ENCODE data around the gene SLC4A3.
"Not testable (repeated sequence)": the region's sequence is repeated elsewhere in the genome, so short reads cannot be mapped to it uniquely, and the experiment has no call there.

SLC4A3 gene

GRCh38 chr2:219675221-219675620 lies 47.8 kb downstream of the SLC4A3 start:
- no peaks in the 10 kb centered on the region for H3K9me3 ChIP-seq (ENCODE audit: low read length)
- H3K4me3 ChIP-seq (ENCODE audit: low read length) = no peak overlapping the region
- peaks cover 13% of the 10 kb centered on the region for H3K4me1 ChIP-seq (ENCODE audit: insufficient read depth, low read length)
- no peak overlapping the region for H2AFZ ChIP-seq (ENCODE audit: low read depth, low read length)
- peaks cover 3% of the 10 kb centered on the region for H3K27me3 ChIP-seq (ENCODE audit: insufficient read depth, low read length)
- no peaks in the 10 kb centered on the region for H3K36me3 ChIP-seq (ENCODE audit: insufficient read depth, low read length)

- Histone ChIP-seq H3K36me3 (ENCODE audit: insufficient read depth, low read length) (no peaks in the 10 kb centered on the region), H3K4me1 (ENCODE audit: insufficient read depth, low read length) (peaks cover under 1% of the 10 kb centered on the region), H3K9me3 (ENCODE audit: low read length) (no peaks in the 10 kb centered on the region), H2AFZ (ENCODE audit: low read depth, low read length) (no peak overlapping the region), H3K4me3 (ENCODE audit: low read length) (no peak overlapping the region), H3K27me3 (ENCODE audit: insufficient read depth, low read length) (peaks cover 3% of the 10 kb centered on the region)
Measured at GRCh38 chr2:219676586-219676985, 49.2 kb downstream of the SLC4A3 start.

GRCh38 chr2:219679041-219679440 lies 51.6 kb downstream of the SLC4A3 start:
- Histone ChIP-seq H3K9me3 (ENCODE audit: low read length) (no peaks in the 10 kb centered on the region), H2AFZ (ENCODE audit: low read depth, low read length) (no peak overlapping the region), H3K4me1 (ENCODE audit: insufficient read depth, low read length) (no peaks in the 10 kb centered on the region), H3K36me3 (ENCODE audit: insufficient read depth, low read length) (no peaks in the 10 kb centered on the region), H3K4me3 (ENCODE audit: low read length) (no peak overlapping the region), H3K27me3 (ENCODE audit: insufficient read depth, low read length) (peaks cover 3% of the 10 kb centered on the region)

DNA sequence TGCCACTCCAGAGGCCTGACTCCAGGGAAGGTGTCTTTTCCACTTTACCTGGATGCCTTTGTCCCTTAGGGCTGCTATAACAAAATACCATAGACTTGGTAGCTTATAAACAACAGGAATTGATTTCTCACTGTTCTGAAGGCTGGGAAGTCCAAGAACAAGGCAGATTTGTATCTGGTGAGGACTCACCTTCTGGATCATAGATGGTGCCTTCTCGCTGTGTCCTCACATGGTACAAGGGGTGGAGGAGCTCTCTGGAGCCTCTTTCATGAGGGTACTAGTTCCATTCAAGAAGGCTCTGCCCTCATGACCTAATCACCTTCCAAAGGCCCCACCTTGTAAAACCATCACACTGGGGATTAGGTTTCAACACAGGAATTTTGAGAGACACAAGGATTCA lies 52.1 kb downstream of the SLC4A3 start:
- H3K36me3 ChIP-seq (ENCODE audit: insufficient read depth, low read length) = no peaks in the 10 kb centered on the region
- H3K27me3 ChIP-seq (ENCODE audit: insufficient read depth, low read length) = peaks cover 3% of the 10 kb centered on the region
- H3K9me3 ChIP-seq (ENCODE audit: low read length) = no peaks in the 10 kb centered on the region
- H3K4me3 ChIP-seq (ENCODE audit: low read length) = no peak overlapping the region
- H2AFZ ChIP-seq (ENCODE audit: low read depth, low read length) = no peak overlapping the region
- no peaks in the 10 kb centered on the region for H3K4me1 ChIP-seq (ENCODE audit: insufficient read depth, low read length)

DNA sequence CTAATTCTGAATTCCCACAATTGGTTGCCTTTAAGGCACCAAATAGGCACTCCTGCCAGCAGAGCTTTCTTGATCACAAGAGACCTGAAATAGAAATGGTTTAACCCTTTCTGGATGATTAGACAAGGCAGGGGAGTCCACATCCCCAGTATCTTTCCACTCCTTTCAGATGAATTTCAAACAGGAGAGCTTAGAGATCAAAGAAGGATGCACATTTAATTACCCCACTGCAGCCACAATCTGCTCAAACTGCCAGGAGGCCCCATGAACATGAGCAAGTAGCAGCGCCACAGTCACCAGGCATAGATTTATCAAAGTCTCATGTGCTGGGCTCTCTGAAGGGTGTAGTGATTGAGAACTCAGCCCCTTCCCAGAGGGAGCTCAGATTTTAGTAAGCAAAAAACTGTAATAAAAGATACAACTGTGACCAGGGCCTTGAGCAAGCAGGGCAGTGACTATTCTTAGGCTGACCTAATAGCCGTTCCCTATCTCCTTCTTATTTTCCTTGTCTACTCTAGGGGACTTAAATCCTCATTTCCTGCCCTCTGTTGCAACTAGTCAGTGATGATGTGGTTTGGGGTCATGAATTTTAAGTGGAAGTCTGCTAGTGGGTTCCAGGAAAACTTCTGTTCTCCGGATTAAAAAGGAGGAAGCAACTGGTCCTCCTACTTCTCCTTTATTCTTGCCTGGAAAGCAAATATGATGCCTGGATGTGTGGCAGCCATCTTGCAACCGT lies 53.7 kb downstream of the SLC4A3 start:
- Histone ChIP-seq H3K4me3 (ENCODE audit: low read length) (no peak overlapping the region), H3K9me3 (ENCODE audit: low read length) (peaks cover 2% of the 10 kb centered on the region), H3K36me3 (ENCODE audit: insufficient read depth, low read length) (no peaks in the 10 kb centered on the region), H3K4me1 (ENCODE audit: insufficient read depth, low read length) (no peaks in the 10 kb centered on the region), H2AFZ (ENCODE audit: low read depth, low read length) (no peak overlapping the region), H3K27me3 (ENCODE audit: insufficient read depth, low read length) (no peaks in the 10 kb centered on the region)

GRCh38 chr2:219681694-219682300 lies 54.4 kb downstream of the SLC4A3 start:
- Histone ChIP-seq H2AFZ (ENCODE audit: low read depth, low read length) (no peak overlapping the region), H3K36me3 (ENCODE audit: insufficient read depth, low read length) (no peaks in the 10 kb centered on the region), H3K4me3 (ENCODE audit: low read length) (no peak overlapping the region), H3K4me1 (ENCODE audit: insufficient read depth, low read length) (peaks cover 4% of the 10 kb centered on the region), H3K27me3 (ENCODE audit: insufficient read depth, low read length) (no peaks in the 10 kb centered on the region), H3K9me3 (ENCODE audit: low read length) (peaks cover 2% of the 10 kb centered on the region)

DNA sequence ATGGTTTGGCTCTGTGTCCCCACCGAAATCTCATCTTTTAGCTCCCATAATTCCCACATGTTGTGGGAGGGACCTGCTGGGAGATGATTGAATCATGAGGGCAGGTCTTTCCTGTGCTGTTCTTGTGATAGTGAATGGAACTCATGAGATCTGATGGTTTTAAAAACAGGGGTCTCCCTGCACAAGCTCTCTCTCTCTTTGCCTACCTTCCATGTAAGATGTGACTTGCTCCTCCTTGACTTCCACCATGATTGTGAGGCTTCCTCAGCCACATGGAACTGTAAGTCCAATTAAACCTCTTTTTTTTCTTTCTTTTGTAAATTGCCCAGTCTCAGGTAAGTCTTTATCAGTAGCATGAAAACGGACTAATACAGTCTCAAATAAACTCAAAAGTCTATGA lies 56.0 kb downstream of the SLC4A3 start:
- not testable (repeated sequence) for H3K27me3 ChIP-seq (ENCODE audit: insufficient read depth, low read length); H3K4me1 ChIP-seq (ENCODE audit: insufficient read depth, low read length); H3K9me3 ChIP-seq (ENCODE audit: low read length); H2AFZ ChIP-seq (ENCODE audit: low read depth, low read length); H3K36me3 ChIP-seq (ENCODE audit: insufficient read depth, low read length); H3K4me3 ChIP-seq (ENCODE audit: low read length)

DNA sequence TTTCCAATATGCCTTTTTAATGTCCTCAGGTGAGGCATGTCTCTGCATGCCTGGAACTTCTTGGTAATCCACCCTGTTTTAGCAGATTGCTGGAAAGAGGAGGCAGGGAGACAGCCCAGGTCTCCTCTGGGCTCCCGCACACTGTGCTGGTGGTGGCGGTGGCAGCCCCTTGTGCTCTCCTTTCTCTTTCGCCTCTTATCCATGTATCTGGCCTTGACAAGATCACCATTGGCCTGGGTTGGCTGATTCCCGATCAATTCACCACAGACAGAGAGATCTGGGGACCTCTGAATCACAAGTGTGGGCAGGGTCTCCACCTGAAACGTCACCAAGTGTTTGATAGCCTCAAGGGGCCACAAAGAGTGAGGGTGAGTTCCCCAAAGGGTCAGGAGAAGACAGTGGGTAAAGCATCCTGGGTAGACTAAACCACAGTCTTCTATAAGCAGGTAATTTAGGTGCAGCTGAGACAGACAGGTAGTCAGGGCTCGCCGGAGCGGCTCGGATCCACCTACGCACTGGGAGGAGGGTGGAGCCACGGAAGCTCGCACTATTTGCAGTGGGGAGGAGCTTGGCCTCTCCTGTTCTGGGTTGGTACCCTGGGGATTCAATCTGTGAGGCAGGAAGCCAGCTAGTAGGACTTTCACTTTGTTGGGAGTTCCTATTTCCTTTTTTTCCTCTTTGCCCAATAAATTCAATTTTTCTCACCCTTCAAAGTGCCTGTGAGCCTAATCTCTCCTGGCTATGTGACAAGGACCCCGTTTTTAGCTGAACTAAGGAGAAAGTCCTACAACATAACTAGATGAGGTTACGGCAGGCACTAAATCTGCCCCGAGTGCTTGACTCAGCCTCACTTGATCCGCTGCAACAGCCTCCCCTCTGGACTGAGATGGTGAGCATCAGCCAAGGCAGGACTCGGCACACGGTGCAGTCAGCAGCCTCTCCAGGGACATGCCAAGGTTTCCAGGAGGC lies 57.6 kb downstream of the SLC4A3 start:
- H2AFZ ChIP-seq (ENCODE audit: low read depth, low read length) = no peak overlapping the region
- peaks cover 2% of the 10 kb centered on the region for H3K9me3 ChIP-seq (ENCODE audit: low read length)
- no peaks in the 10 kb centered on the region for H3K27me3 ChIP-seq (ENCODE audit: insufficient read depth, low read length)
- no peak overlapping the region for H3K4me3 ChIP-seq (ENCODE audit: low read length)
- H3K4me1 ChIP-seq (ENCODE audit: insufficient read depth, low read length) = peaks cover 11% of the 10 kb centered on the region
- no peaks in the 10 kb centered on the region for H3K36me3 ChIP-seq (ENCODE audit: insufficient read depth, low read length)

GRCh38 chr2:219687272-219687671 lies 59.8 kb downstream of the SLC4A3 start:
- Histone ChIP-seq H2AFZ (ENCODE audit: low read depth, low read length) (peak overlapping the region; percentile 70), H3K9me3 (ENCODE audit: low read length) (peaks cover 2% of the 10 kb centered on the region), H3K36me3 (ENCODE audit: insufficient read depth, low read length) (no peaks in the 10 kb centered on the region), H3K4me3 (ENCODE audit: low read length) (no peak overlapping the region), H3K27me3 (ENCODE audit: insufficient read depth, low read length) (no peaks in the 10 kb centered on the region), H3K4me1 (ENCODE audit: insufficient read depth, low read length) (peaks cover 17% of the 10 kb centered on the region)

DNA sequence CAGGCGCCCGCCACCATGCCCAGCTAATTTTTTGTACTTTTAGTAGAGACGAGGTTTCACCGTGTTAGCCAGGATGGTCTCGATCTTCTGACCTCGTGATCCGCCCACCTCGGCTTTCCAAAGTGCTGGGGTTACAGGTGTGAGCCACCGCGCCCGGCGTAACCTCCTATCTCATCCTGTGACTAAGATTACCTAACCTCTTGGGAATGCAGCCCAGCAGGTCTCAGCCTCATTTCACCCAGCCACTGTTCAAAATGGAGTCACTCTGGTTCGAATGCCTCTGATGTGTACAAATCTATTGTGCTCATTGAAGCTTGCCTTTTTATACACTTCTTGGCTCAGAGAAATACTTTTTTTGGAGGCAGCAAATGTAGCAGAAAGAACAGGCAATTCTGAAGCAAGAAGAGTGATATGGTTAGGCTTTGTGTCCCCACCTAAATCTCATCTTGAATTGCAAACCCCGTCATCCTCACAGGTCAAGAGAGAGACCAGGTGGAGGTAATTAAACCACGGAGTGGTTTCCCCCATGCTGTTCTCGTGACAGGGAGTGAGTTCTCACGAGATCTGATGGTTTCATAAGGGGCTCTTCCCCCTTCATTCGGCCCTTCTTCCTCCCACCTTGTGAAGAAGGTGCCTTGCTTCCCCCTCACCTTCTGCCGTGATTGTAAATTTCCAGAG lies 60.6 kb downstream of the SLC4A3 start:
- Histone ChIP-seq H3K4me1 (ENCODE audit: insufficient read depth, low read length) (peaks cover 17% of the 10 kb centered on the region), H3K4me3 (ENCODE audit: low read length) (no peak overlapping the region), H3K36me3 (ENCODE audit: insufficient read depth, low read length) (no peaks in the 10 kb centered on the region), H3K9me3 (ENCODE audit: low read length) (peaks cover 2% of the 10 kb centered on the region), H3K27me3 (ENCODE audit: insufficient read depth, low read length) (no peaks in the 10 kb centered on the region), H2AFZ (ENCODE audit: low read depth, low read length) (no peak overlapping the region)

GRCh38 chr2:219688560-219689445 lies 61.4 kb downstream of the SLC4A3 start:
- H3K9me3 ChIP-seq (ENCODE audit: low read length) = peaks cover 2% of the 10 kb centered on the region
- H3K36me3 ChIP-seq (ENCODE audit: insufficient read depth, low read length) = no peaks in the 10 kb centered on the region
- peaks cover 17% of the 10 kb centered on the region for H3K4me1 ChIP-seq (ENCODE audit: insufficient read depth, low read length)
- no peaks in the 10 kb centered on the region for H3K27me3 ChIP-seq (ENCODE audit: insufficient read depth, low read length)
- no peak overlapping the region for H2AFZ ChIP-seq (ENCODE audit: low read depth, low read length)
- no peak overlapping the region for H3K4me3 ChIP-seq (ENCODE audit: low read length)

Measured in neuron (in vitro differentiated cells).